GM18519 (cell line): ENCODE results near the gene CSF1R.

Experiments used
- ATAC-seq: cut with Tn5 transposase; IDR thresholded peaks from one replicate; pipeline ENCODE4 v1.9.1; 2021; ENCODE audit warnings: mild to moderate bottlenecking, moderate library complexity; ENCODE audit not compliant: unreplicated experiment, low FRiP score

The CSF1R gene

GRCh38 chr5:150085950-150086715 is at the start of gene CSF1R:
CSF1R (minus strand) TSS chr5:150086554; CDS start chr5:150086427, 127 bp downstream.
- ATAC-seq, result no peak

DNA sequence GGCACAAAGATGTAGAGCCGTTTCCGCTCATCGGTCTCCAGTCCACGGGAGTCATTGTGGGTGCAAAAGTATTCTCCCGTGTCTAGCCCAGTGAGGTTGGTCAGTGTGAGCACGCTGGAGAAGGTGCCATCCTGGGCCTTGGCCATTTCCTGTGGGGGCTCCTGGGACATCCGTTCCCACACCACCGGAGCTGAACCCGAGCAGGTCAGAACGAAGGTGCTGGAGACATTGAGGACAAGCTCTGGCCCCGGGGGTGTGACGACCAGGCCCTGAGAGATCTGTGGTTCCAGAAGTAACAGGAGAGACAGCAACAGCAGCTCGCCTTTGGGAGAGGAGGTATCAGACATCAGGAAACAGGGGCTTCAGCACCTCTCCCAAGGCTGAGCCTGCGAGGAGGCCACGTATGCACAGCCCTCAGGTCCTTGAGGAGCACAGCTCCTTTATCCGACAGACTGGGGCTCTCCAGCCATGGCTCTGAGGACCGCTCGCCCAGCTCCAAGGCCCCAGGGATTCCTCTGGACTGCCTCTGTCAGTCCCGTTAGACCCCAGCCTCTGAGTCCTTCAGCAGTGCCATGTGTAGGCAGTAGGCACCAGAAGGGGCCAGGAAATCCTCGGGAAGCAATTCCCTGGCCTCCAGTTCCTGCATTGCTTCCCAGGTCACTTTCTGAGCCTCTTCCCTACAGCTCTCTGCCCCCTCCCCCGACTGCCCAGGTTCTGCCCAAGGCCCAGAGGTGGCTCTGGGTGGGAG is 49.4 kb upstream of the CSF1R start:
- no peak for ATAC-seq

GRCh38 chr5:150134198-150134588 is 47.8 kb upstream of the CSF1R start:
- no peak for ATAC-seq

DNA sequence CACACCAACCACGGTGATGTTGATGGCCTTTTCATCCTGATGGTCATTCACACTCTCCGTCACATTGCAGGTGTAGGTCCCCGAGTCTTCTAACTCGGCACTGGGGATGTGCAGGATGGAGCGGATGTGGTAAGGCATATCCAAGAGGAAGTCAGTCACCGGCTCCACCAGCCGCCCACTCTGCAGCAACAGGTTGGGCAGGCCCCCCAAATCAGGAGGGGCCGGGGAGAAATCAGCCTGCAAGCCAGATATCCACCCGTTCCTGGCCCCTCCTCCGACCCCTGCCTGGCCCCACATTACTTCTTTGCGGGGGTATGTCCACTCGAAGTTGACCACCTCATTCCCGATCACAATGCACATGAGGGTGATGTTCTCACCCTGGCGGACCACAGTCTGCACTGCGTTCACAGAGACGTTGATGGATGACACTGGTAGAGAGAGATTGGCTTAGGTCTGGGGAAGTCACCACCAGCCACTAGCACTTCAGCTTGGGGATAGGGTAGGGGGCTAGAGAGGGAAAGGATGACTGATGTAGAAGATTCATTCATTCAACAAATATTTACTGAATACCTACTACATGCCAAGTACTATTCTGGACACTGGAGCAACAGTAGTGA is 47.3 kb upstream of the CSF1R start:
- no peak for ATAC-seq

GRCh38 chr5:150132740-150133139 is 46.4 kb upstream of the CSF1R start:
- ATAC-seq, result no peak

DNA sequence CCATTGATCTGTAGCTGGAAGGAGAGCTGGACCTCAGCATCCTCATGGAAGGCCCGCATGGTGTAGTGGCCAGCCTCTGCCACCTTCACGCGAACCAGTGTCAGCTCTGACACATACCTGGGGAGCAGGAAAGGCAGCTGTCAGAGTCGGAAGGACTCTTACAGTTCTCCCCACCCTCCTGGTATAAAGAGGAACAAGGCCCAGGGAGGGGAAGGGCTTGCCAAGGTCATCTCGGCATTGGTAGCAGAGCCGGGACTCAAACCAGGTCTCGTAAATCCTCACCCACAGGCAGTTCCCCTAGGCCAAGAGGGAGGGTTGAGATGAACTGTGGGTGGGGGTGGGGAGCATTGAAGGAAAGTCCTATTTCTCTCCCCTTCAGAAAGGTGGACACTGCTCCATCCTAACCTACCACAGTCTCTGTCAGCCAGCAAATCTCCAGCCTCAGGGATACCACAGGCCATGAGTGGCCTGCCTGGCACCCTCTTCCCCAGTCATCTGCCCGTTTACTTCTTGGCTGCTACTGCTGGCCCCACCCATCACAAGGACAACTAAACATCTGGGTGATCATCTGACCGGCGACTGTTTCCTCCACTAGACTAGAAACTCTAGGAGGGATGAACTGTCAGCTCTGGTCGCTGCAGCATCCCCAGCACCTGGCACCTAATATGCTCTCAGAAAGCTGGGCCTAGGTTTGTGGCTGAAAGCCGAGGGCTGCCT is 45.8 kb upstream of the CSF1R start:
- ATAC-seq, result no peak

GRCh38 chr5:150131461-150131860 is 45.1 kb upstream of the CSF1R start:
- ATAC-seq, result no peak

DNA sequence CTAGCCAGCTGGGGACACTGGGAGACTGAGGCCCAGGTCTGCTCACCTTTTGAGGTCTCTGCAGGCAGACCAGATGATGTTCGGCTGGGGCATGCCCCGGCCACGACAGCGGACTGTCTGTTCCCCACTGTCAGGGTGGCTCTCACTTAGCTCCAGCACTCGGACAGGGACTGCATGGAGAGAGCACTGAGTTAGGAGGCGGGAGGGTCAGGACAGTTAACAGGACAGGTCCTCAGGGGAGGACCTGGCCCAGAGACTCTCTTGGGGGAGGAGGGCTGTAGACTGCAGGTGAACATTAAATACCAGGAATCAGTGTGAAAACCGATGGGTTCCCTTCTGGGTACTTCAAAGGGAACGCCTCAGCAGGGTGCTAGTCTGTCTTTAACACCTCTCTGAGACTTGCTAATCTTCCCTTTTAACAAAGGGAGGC is 44.2 kb upstream of the CSF1R start:
- ATAC-seq, result no peak

DNA sequence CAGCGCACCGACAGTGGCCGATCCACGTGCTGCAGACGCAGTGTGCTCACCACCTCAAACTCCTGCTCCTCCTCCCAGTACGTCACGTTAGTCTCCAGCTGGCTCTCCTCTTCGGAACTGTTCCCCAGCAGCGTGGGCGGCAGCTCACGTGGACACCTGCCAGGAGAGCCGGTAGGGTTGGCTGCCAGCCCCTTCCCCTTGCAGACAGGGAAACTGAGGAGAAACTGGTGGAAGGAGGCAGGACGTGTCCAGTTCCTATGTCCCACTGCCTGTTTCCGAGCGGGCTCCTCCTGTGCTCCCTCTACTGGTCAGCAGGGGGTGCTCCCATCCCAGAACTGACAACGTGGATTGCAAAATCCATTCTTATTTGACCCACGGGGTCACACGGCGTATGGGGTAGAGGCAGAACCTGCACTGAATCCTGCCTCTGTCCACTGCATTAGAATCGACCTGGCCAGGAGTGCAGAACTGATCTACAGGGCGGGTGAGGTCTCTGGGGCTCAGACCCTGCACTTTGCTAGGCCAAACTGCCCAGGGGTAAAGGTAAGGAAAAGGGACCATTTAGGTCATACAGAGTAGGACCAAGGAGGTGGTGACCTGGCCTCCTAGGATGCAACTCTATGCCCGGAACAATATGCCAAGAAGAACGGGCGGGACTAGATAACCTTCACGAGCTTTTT is 43.6 kb upstream of the CSF1R start:
- ATAC-seq, result no peak

- ATAC-seq, result no peak
These were observed 43.1 kb upstream of the CSF1R start for GRCh38 chr5:150129454-150129812.

DNA sequence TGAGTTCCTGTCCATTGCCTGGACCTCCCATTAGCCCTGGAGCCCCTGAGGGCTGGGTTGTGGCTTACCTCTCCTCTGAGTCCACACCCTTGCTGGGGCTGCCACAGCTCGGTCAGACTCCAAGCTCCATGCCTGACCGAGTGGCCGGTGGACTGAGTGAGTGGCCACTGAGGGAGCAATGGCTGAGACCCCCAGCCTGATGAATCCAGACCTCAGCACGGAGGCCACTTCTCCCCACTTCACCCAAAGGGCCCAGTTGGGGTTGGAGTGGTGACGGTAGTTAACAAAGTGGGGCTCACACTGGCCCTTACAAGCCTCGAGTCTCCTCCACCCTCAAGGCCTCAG is 40.5 kb upstream of the CSF1R start:
- no peak for ATAC-seq

DNA sequence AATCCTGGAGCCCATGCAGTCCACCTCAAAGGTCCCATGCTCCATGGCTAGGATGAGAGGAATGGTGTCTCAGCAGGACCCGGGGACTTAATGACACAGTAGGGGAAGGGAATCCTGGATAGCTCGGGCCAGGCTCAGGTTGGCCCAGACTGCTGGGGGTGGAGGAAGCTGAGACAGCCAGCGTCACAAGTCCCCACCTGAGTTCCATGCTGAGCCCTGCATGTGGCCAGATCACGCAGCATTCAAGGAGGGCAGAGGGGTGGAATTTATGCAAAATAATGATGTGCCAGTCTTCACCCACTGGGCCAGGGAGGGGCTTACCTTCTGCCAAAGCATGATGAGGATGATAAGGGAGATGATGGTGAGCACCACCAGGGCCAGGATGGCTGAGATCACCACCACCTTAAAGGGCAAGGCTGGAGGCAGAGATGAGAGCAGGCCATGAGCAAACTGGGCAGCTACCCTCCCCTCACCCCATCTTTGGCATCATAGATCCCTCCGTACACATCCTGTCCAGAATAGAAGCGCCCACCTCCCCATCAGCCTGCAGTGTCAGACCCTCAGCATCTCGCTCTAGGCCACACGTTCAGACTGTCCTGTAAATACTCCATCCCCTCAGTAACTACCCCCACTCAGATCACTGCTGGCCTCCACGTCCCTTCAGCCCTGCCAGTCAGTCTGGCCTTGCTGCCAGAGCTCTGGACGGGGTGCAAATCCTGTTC is 40.0 kb upstream of the CSF1R start:
- no peak for ATAC-seq

- ATAC-seq, result no peak
These were observed 39.0 kb upstream of the CSF1R start for GRCh38 chr5:150125334-150125733.

- ATAC-seq, result no peak
These were observed 38.2 kb upstream of the CSF1R start for GRCh38 chr5:150124596-150124995.

GRCh38 chr5:150124111-150124557 is 37.8 kb upstream of the CSF1R start:
- no peak for ATAC-seq

DNA sequence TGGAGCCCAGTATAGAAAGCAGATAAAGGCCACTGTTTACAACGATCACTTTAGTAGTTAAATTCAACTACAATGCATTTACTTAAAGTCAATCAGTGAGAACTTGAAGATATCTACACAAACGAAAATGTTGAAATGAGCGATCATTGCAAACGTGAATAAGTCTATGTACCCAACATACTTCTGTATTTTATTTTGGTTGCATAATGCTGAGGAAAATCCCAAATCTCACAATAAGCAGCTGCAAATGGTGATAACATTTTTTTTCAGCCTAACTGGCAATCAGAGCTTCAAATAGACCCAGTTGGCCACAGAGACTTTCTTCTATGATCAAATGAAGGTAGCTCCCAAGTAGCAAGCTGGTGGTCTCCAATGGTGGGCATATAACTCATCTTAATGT is 37.2 kb upstream of the CSF1R start:
- no peak for ATAC-seq

- no peak for ATAC-seq
These were observed 36.5 kb upstream of the CSF1R start for GRCh38 chr5:150122536-150123481.

DNA sequence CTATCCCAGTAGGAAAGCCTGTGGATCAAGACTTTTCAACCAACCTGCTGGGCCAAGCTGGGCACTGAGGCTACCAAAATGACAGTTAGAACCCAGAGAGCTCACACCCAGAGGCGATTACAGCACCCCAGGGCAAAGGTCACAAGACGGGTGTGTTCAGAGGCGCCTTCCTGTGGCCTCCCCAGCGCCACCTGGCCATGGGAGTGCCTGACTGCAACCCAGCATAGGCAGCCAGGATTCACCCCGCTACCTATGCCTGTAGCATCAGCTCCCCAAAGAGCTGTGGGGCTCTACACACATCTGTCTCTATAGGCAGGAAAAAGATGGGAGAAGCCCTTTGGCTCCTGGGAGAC is 35.8 kb upstream of the CSF1R start:
- no peak for ATAC-seq
